ENCODE data around the gene KRT84.

- no peak for TF ChIP-seq EZH2 (IDR thresholded peaks at IDR 0.05; ENCODE audit: low read length, unreplicated experiment)
- TF ChIP-seq, protein P1, sequence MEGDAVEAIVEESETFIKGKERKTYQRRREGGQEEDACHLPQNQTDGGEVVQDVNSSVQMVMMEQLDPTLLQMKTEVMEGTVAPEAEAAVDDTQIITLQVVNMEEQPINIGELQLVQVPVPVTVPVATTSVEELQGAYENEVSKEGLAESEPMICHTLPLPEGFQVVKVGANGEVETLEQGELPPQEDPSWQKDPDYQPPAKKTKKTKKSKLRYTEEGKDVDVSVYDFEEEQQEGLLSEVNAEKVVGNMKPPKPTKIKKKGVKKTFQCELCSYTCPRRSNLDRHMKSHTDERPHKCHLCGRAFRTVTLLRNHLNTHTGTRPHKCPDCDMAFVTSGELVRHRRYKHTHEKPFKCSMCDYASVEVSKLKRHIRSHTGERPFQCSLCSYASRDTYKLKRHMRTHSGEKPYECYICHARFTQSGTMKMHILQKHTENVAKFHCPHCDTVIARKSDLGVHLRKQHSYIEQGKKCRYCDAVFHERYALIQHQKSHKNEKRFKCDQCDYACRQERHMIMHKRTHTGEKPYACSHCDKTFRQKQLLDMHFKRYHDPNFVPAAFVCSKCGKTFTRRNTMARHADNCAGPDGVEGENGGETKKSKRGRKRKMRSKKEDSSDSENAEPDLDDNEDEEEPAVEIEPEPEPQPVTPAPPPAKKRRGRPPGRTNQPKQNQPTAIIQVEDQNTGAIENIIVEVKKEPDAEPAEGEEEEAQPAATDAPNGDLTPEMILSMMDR (conservative IDR thresholded peaks at IDR 0.05; ENCODE audit: low read depth, low read length): no peak
Measured at GRCh38 chr12:52337054-52337453, 48.4 kb downstream of the KRT84 start.

All from PC-3 (cell line).